Kidney epithelial cell (primary cell): ENCODE results near the gene NAV1. TPM values are rescaled to one million over a fixed set of nuclear protein-coding genes. Genes with fewer than 3 reads are reported as not detected.
"Not testable (repeated sequence)": the region's sequence is repeated elsewhere in the genome, so short reads cannot be mapped to it uniquely, and the experiment has no call there.

ENCODE experiments used
- DNase-seq: peaks from one replicate; pipeline ENCODE4 v3.0.0-alpha.2; 2010; ENCODE audit warnings: low read depth
- H3K27me3 ChIP-seq: 2 replicates; pipeline ENCODE4 v1.6.0; 2011; ENCODE audit warnings: low read length; ENCODE audit not compliant: control insufficient read depth, insufficient read depth
- H3K36me3 ChIP-seq: 2 replicates; pipeline ENCODE4 v1.5.1; 2011; ENCODE audit warnings: low read length; ENCODE audit not compliant: control insufficient read depth, insufficient read depth
- H3K4me3 ChIP-seq: 2 replicates; pipeline ENCODE4 v1.5.1; 2011; ENCODE audit warnings: low read depth, mild to moderate bottlenecking, control low read depth, low read length
- CTCF ChIP-seq: IDR thresholded peaks from 2 replicates; pipeline ENCODE4 v1.5.1; 2011; ENCODE audit warnings: mild to moderate bottlenecking, moderate library complexity, low read length, control low read depth, inconsistent platforms; ENCODE audit not compliant: insufficient read depth, poor library complexity, severe bottlenecking
- total RNA-seq: library from RNA; depleted of rRNA; stranded (reverse); fragments of >200 nt; gene quantifications from 2 replicates; pipeline ENCODE4 v1.2.3, GENCODE V29; 2015

NAV1 gene
- 37.1 and 43.0 TPM in 2 replicates for total RNA-seq

GRCh38 chr1:201538612-201539551, at the start of gene NAV1:
Gene NAV1, plus strand, starts transcription at chr1:201539127. Its CDS starts 83,758 bp downstream, at chr1:201622885.
- Histone ChIP-seq H3K27me3 (no peaks in the 10 kb centered on the region), H3K36me3 (no peaks in the 10 kb centered on the region), H3K4me3 (peak within 1 kb of the TSS; percentile 67)
- TF ChIP-seq CTCF, result no peak
- no peak for DNase-seq

- peaks cover 7% of the 10 kb centered on the region for H3K36me3 ChIP-seq
- DNase-seq, result no peak
- H3K4me3 ChIP-seq, result no peak overlapping the region
Measured at GRCh38 chr1:201489643-201490261, 49.2 kb upstream of the NAV1 start.

GRCh38 chr1:201490708-201491131, 48.2 kb upstream of the NAV1 start:
- no peak overlapping the region for H3K4me3 ChIP-seq
- TF ChIP-seq CTCF, result no peak
- H3K36me3 ChIP-seq, result peaks cover 6% of the 10 kb centered on the region
- DNase-seq, result no peak
- no peaks in the 10 kb centered on the region for H3K27me3 ChIP-seq

More at GRCh38 chr1:201489643-201490261, 49.2 kb upstream of the NAV1 start:
- H3K27me3 ChIP-seq, result no peaks in the 10 kb centered on the region
- no peak for TF ChIP-seq CTCF

GRCh38 chr1:201491896-201492511, 46.9 kb upstream of the NAV1 start:
- TF ChIP-seq CTCF, result no peak
- DNase-seq, result no peak
- Histone ChIP-seq H3K27me3 (no peaks in the 10 kb centered on the region), H3K36me3 (peaks cover 7% of the 10 kb centered on the region), H3K4me3 (no peak overlapping the region)

GRCh38 chr1:201493026-201493656, 45.8 kb upstream of the NAV1 start:
- H3K4me3 ChIP-seq, H3K27me3 ChIP-seq, H3K36me3 ChIP-seq, DNase-seq: not testable (repeated sequence)
